Spleen (tissue), 11 donors: ENCODE results near the gene AKAP6. TPM values are rescaled to one million over a fixed set of nuclear protein-coding genes. Genes with fewer than 3 reads are reported as not detected.

ENCODE experiments used
- DNase-seq: peaks from one replicate; pipeline ENCODE4 v3.0.0-alpha.2; 2020
- H3K27ac ChIP-seq, 8 donors: fragments of 200-600 bp; sonication (generic) in 7 of 8; 1 replicate in 4 of 8; 2 replicates in 4 of 8; pipeline versions ENCODE4 v1.5.0 to v1.8.0; 2016 to 2021; ENCODE audit warnings: inconsistent platforms in 4 of 8, mild to moderate bottlenecking in 4 of 8, moderate library complexity in 1 of 8
- H3K27me3 ChIP-seq, 7 donors: fragments of 200-600 bp; sonication (generic) in 6 of 7; replicated peaks in 1 of 7; 1 replicate in 4 of 7; 2 replicates in 3 of 7; pipeline versions ENCODE4 v1.5.0 to v1.8.0; 2016 to 2021; ENCODE audit warnings: inconsistent platforms in 3 of 7, mild to moderate bottlenecking in 1 of 7
- H3K36me3 ChIP-seq, 6 donors: fragments of 200-600 bp; sonication (generic) in 5 of 6; 1 replicate in 4 of 6; 2 replicates in 2 of 6; pipeline versions ENCODE4 v1.5.0 to v1.8.0; 2016 to 2021; ENCODE audit warnings: inconsistent platforms in 2 of 6
- H3K4me1 ChIP-seq, 6 donors: fragments of 200-600 bp; sonication (generic) in 5 of 6; 1 replicate in 3 of 6; 2 replicates in 3 of 6; pipeline versions ENCODE4 v1.5.0 to v1.8.0; 2016 to 2021; ENCODE audit warnings: inconsistent platforms in 3 of 6
- H3K4me3 ChIP-seq, 8 donors: fragments of 200-600 bp; sonication (generic) in 7 of 8; 1 replicate in 4 of 8; 2 replicates in 4 of 8; pipeline versions ENCODE4 v1.5.0 to v1.8.0; 2016 to 2021; ENCODE audit warnings: inconsistent platforms in 4 of 8, mild to moderate bottlenecking in 4 of 8, moderate library complexity in 2 of 8
- H3K9me3 ChIP-seq, 8 donors: fragments of 200-600 bp; sonication (generic) in 7 of 8; 1 replicate in 4 of 8; 2 replicates in 4 of 8; pipeline versions ENCODE4 v1.5.0 to v1.8.0; 2016 to 2021; ENCODE audit warnings: inconsistent platforms in 4 of 8
- POLR2A ChIP-seq, 3 donors: fragments of 450-650 bp; IDR thresholded peaks; one replicate each; pipeline ENCODE4 v1.5.1; 2017; ENCODE audit warnings: antibody characterized with exemption in 3 of 3, mild to moderate bottlenecking in 1 of 3
- POLR2AphosphoS5 ChIP-seq, 3 donors: sonication (generic); formaldehyde crosslinking; IDR thresholded peaks; one replicate each; pipeline ENCODE4 v1.5.1; 2017; ENCODE audit warnings: antibody characterized with exemption in 3 of 3
- WGBS, 5 donors: extraction: QIAGEN DNeasy Blood & Tissue Kit in 3 of 5; methylation state at CpG; one replicate each; pipeline versions ENCODE4 v1.1.5 to v1.1.7; 2013 to 2018; 5-methylcytosine and 5-hydroxymethylcytosine counted together
- intact Hi-C: fragments of 100-400 bp; cut with DNase I; formaldehyde crosslinking; loops from one replicate; pipeline ENCODE4 v1.15.0; 2023; ENCODE audit warnings: low total_unique reads
- polyA plus RNA-seq, 3 donors: library from polyadenylated mRNA; stranded (reverse); fragments of 200-250 nt; gene quantifications; one replicate each; pipeline ENCODE4 v1.2.1, GENCODE V29; 2013
- total RNA-seq, 7 donors: library from RNA; depleted of rRNA in 3 of 7; stranded (reverse); fragments of >200 nt in 3 of 7; fragmentation: NEBNext Ultra II Directional in 4 of 7; extraction: Animal tissue kit (Norgen Biotek cat#: 25700) in 4 of 7; gene quantifications; one replicate each; pipeline versions ENCODE4 v1.1.0 to v1.2.1, GENCODE V29; 2016 to 2021
- TF ChIP-seq, protein P1 (sequence below), 11 experiments: fragments of 200-600 bp in 7 of 11; fragments of 450-650 bp in 4 of 11; sonication (generic) in 4 of 11; IDR thresholded peaks in 8 of 11; conservative IDR thresholded peaks in 3 of 11; 1 replicate in 7 of 11; 2 replicates in 4 of 11; pipeline versions ENCODE4 v1.4.0 to v1.8.0; 2016 to 2021; ENCODE audit warnings: antibody characterized with exemption in 11 of 11, inconsistent platforms in 4 of 11, mild to moderate bottlenecking in 1 of 11
- donor health status: healthy with polysubstance abuse.
- donor health status: DM: no; HTN: no; CAD: no; lungs with moderate emphysema.
- donor health status: DM: no; HTN: no; CAD: no.
- donor health status: Bipolar disorder and iron deficiency.
- donor health status: healthy.
- donor health status: DM: no; HTN: no; CAD: no.
- donor health status: DM: yes; HTN: yes; CAD: no.

Gene AKAP6
- total and polyA plus RNA-seq, 10 donors: 0.20 to 12.1 (median 4.8) TPM

DNA sequence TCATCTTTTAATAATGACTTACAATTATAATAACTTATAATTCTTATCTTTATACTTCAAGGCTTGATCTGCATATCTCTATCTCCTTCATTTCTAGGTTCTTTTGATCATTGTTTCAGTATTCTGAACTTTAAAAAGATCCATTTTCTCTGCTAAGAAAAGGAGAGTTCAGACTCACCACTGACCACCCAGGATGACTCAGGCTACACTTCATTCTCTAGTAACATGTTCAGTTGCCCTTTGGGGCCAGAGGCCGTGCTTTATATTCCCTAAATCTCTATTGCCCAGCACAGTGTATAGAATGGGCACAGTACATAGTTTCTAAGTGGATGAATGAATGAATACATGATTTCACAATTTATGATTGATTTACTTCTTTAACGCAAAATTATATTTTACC, 268.7 kb downstream of the AKAP6 start:
- Histone ChIP-seq H3K36me3 (no peaks in the 10 kb centered on the region), H3K4me3 (no peak overlapping the region), H3K9me3 (no peaks in the 10 kb centered on the region), H3K4me1 (peaks cover 0 to 4% (median 0%) of the 10 kb centered on the region in 6 donors), H3K27ac (no peak overlapping the region), H3K27me3 (no peaks in the 10 kb centered on the region)
- TF ChIP-seq POLR2AphosphoS5 (IDR thresholded peaks at IDR 0.05) (no peak), POLR2A (IDR thresholded peaks at IDR 0.05) (no peak)
- TF ChIP-seq, protein P1, sequence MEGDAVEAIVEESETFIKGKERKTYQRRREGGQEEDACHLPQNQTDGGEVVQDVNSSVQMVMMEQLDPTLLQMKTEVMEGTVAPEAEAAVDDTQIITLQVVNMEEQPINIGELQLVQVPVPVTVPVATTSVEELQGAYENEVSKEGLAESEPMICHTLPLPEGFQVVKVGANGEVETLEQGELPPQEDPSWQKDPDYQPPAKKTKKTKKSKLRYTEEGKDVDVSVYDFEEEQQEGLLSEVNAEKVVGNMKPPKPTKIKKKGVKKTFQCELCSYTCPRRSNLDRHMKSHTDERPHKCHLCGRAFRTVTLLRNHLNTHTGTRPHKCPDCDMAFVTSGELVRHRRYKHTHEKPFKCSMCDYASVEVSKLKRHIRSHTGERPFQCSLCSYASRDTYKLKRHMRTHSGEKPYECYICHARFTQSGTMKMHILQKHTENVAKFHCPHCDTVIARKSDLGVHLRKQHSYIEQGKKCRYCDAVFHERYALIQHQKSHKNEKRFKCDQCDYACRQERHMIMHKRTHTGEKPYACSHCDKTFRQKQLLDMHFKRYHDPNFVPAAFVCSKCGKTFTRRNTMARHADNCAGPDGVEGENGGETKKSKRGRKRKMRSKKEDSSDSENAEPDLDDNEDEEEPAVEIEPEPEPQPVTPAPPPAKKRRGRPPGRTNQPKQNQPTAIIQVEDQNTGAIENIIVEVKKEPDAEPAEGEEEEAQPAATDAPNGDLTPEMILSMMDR (IDR thresholded peaks at IDR 0.05 in 8 of 11, conservative IDR thresholded peaks at IDR 0.05 in 3 of 11): no peak
- intact Hi-C loops: no loop called here
- 64 to 96% (median 91%) methylated on average over 2 of the region's 2 CpGs for WGBS, 5 donors
- DNase-seq: no peak

DNA sequence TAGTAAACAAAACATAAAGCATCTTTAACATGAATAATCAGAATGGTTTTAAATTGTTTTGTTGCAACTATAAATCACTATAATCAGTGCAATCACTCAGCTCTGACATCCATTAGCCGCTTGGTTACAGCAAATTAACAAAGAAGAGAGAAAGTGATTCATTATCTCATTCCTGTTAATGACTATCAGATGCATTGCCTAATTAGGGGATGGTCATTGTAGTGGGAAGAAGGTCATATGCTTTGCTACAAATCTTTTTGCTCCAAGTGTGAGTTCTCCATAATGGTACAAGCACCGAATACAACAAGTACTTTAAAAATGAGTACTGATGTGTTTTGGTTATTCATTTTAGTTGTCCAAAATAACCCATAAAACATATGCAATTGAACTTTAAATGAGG, 272.0 kb downstream of the AKAP6 start:
- Histone ChIP-seq H3K9me3 (no peaks in the 10 kb centered on the region), H3K27ac (no peak overlapping the region), H3K4me1 (peaks cover 0 to 9% (median 0%) of the 10 kb centered on the region in 6 donors), H3K36me3 (no peaks in the 10 kb centered on the region), H3K27me3 (no peaks in the 10 kb centered on the region), H3K4me3 (no peak overlapping the region)
- intact Hi-C loops: no loop called here
- no peak for TF ChIP-seq POLR2AphosphoS5 (IDR thresholded peaks at IDR 0.05)
- TF ChIP-seq POLR2A (IDR thresholded peaks at IDR 0.05): no peak
- TF ChIP-seq, protein P1 (IDR thresholded peaks at IDR 0.05 in 8 of 11, conservative IDR thresholded peaks at IDR 0.05 in 3 of 11): no peak
- DNase-seq: no peak
- 58 to 91% (median 86%) methylated on average over 2 of the region's 2 CpGs for WGBS, 5 donors

- 51 to 81% (median 70%) methylated on average over 3 of the region's 3 CpGs for WGBS, 5 donors
Measured at GRCh38 chr14:32601906-32602305, 272.8 kb downstream of the AKAP6 start.

DNA sequence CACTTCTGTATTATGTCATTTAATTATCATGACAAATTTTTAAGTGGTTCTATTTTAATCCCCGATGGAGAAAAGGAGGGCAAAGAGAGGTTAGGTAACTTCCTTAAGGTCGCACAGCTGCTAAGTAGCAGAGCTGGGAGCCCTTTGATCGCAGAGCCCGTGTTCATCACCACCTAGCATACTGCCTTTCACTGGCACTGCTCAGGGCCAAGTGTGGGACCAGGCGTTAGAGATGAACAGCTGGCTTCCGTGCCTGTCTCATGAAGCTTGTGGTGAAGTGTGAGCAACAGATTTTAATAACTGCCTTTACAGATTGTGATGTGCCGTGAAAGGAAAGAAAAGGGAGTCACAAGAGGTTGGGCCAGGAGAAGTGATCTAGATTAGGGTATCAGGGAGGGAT, 273.6 kb downstream of the AKAP6 start:
- H3K4me3 ChIP-seq: no peak overlapping the region
- no peaks in the 10 kb centered on the region for H3K9me3 ChIP-seq
- 73 to 81% (median 76%) methylated on average over 7 of the region's 7 CpGs for WGBS, 5 donors
- H3K4me1 ChIP-seq: peaks cover 0 to 9% (median 0%) of the 10 kb centered on the region in 6 donors
- intact Hi-C loops: no loop called here
- H3K36me3 ChIP-seq: no peaks in the 10 kb centered on the region
- TF ChIP-seq POLR2AphosphoS5 (IDR thresholded peaks at IDR 0.05): no peak
- no peak for TF ChIP-seq POLR2A (IDR thresholded peaks at IDR 0.05)
- TF ChIP-seq, protein P1 (IDR thresholded peaks at IDR 0.05 in 8 of 11, conservative IDR thresholded peaks at IDR 0.05 in 3 of 11): no peak
- DNase-seq: no peak
- H3K27me3 ChIP-seq: no peaks in the 10 kb centered on the region
- H3K27ac ChIP-seq: no peak overlapping the region

More at GRCh38 chr14:32601906-32602305, 272.8 kb downstream of the AKAP6 start:
- peaks cover 0 to 9% (median 0%) of the 10 kb centered on the region in 6 donors for H3K4me1 ChIP-seq
- TF ChIP-seq, protein P1 (IDR thresholded peaks at IDR 0.05 in 8 of 11, conservative IDR thresholded peaks at IDR 0.05 in 3 of 11): no peak
- TF ChIP-seq POLR2AphosphoS5 (IDR thresholded peaks at IDR 0.05) (no peak), POLR2A (IDR thresholded peaks at IDR 0.05) (no peak)
- H3K4me3 ChIP-seq: no peak overlapping the region
- no peaks in the 10 kb centered on the region for H3K9me3 ChIP-seq
- no peak for DNase-seq
- H3K27ac ChIP-seq: no peak overlapping the region
- intact Hi-C loops: no loop called here
- no peaks in the 10 kb centered on the region for H3K27me3 ChIP-seq
- no peaks in the 10 kb centered on the region for H3K36me3 ChIP-seq
